GM18867 (cell line): ENCODE results near the gene ZNF527.
"Not testable (repeated sequence)": the region's sequence is repeated elsewhere in the genome, so short reads cannot be mapped to it uniquely, and the experiment has no call there.

ENCODE experiments used
- ATAC-seq: cut with Tn5 transposase; IDR thresholded peaks from one replicate; pipeline ENCODE4 v1.9.1; 2021; ENCODE audit warnings: mild to moderate bottlenecking, moderate library complexity; ENCODE audit not compliant: unreplicated experiment

ZNF527 gene

GRCh38 chr19:37370880-37371661, at the start of gene ZNF527:
ZNF527 (plus strand) TSS chr19:37371099; CDS start chr19:37374199, 3,100 bp downstream.
- peak; percentile 94 for ATAC-seq

- no peak for ATAC-seq
Measured at GRCh38 chr19:37329686-37330085, 41.2 kb upstream of the ZNF527 start.

DNA sequence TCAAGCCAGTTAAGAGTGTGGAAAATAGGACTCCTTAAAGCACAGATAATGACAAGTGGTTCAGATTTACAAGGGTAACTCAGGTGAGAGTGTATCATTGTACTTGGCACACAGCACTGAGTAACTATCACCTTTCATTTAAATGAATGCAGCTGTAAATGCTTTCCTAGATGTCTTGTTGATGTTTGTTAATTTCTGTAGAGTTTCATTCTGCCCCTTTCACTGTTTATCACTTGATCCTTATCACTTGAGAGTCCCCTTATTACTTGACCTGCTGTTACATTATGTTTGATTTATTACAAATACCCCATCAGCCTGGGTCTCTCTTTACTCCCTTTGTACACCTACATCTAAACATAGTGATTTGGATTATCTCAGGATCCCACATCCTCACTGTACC, 38.1 kb upstream of the ZNF527 start:
- ATAC-seq: no peak

DNA sequence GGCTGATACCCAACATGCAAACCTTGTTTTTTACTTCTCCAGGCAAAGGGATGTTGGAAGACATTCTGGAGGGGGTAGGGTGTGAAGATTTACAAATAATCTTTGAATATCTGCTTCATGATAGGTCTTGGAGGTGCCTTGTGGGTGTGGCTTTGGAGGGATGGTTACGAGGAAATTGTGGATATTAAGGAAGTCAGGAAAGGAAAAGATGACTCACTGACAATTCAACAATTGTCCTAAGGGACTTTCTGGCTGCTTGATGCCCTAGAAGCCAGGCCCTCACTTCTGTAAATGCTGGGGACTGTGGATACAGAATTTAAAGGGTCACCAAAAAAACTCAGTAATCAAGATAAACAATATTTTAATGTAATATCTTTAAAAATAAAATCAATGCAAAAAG, 37.4 kb upstream of the ZNF527 start:
- no peak for ATAC-seq

GRCh38 chr19:37334179-37335071, 36.5 kb upstream of the ZNF527 start:
- peak; percentile 84 for ATAC-seq

- ATAC-seq: no peak
Measured at GRCh38 chr19:37342753-37343152, 28.1 kb upstream of the ZNF527 start.

- no peak for ATAC-seq
Measured at GRCh38 chr19:37346091-37346490, 24.8 kb upstream of the ZNF527 start.

GRCh38 chr19:37348060-37348459, 22.8 kb upstream of the ZNF527 start:
- ATAC-seq: no peak

- ATAC-seq: no peak
Measured at GRCh38 chr19:37353968-37354367, 16.9 kb upstream of the ZNF527 start.

- ATAC-seq: no peak
Measured at GRCh38 chr19:37355901-37356300, 15.0 kb upstream of the ZNF527 start.

- no peak for ATAC-seq
Measured at GRCh38 chr19:37361994-37362393, 8.9 kb upstream of the ZNF527 start.

GRCh38 chr19:37362733-37363132, 8.2 kb upstream of the ZNF527 start:
- ATAC-seq: no peak

- ATAC-seq: peak; percentile 31
Measured at GRCh38 chr19:37370386-37370879, 466 bp upstream of the ZNF527 start.

GRCh38 chr19:37389234-37389633, 18.3 kb downstream of the ZNF527 start:
- ATAC-seq: no peak

DNA sequence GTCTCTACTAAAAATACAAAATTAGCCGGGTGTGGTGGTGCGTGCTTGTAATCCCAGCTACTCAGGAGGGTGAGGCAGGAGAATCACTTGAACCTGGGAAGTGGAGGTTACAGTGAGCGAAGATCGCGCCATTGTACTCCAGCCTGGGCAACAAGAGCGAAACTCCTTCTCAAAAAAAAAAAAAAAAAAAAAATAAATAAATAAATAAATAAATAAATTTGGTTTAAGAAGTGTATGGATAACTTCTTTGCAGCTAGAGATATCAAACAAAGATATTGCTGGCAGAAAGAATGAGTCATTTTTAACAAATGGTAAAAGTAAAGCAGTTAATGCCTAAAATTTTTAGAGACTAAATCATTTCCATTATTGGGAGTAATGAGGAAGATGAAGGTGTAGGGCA, 20.5 kb downstream of the ZNF527 start:
- ATAC-seq: not testable (repeated sequence)

- no peak for ATAC-seq
Measured at GRCh38 chr19:37401078-37401477, 30.2 kb downstream of the ZNF527 start.

DNA sequence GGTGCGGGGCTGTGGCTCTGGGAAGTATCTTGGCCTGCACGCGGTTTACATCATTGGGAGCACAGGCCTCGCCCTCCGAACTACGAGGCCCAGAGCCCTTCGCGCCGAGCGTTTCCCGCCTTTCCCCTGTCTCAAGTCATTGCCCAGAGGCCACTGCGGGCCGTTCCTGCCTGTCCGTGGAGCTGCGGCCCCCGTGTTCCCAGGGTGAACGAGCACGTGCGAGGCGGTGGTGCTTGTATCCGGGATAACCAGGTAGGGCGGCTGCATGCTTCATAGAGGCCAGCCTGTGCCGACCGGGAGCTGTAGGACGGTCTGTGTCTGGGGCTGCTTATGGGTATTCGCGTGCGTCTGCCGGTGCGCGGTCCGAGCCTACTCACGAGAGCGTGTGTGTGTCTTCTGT, 32.5 kb downstream of the ZNF527 start:
- ATAC-seq: no peak

GRCh38 chr19:37406140-37406846, 35.4 kb downstream of the ZNF527 start:
- ATAC-seq: not testable (repeated sequence)

DNA sequence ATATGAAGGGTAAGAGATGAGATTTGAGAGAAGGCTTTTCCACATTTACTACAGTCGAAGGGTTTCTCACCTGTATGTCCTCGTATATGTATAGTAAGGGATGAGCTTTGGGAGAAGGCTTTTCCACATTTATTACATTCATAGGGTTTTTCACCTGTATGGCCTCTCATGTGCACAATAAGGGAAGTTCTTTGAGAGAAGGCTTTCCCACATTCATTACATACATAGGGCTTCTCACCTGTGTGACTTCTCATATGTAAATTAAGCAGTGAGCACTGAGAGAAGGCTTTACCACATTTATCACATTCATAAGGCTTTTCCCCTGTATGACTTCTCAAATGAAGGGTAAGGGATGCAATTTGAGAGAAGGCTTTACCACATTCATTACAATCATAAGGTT, 41.8 kb downstream of the ZNF527 start:
- no peak for ATAC-seq

DNA sequence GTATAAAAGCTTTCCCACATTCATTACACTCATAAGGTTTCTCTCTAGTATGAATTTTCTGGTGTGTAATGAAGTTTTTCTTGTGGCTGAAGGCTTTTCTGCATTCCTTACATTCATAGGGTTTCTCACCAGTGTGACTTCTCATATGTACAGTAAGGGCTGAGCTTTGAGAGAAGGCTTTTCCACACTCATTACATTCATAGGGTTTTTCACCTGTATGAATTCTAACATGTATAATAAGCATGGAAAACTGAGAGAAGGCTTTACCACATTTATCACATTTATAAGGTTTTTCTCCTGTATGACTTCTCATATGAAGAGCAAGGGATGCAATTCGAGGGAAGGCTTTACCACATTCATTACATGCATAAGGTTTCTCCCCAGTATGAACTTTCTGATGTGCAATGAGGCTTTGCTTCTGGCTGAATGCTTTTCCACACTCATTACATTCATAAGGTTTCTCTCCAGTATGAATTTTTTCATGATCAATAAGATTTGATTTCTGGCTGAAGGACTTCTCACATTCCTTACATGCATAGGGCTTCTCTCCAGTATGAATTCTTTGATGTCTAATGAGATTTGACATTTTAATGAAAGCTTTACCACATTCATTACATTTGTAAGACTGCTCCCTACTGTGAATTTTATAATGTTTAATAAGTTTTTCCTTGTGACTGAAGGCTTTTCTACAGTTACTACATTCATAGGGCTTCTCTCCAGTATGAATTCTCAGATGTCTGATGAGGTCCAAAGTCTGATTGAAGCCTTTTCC, 42.6 kb downstream of the ZNF527 start:
- ATAC-seq: no peak
